Pulmonary artery endothelial cell (primary cell): ENCODE results near the gene SBF2. TPM values are rescaled to one million over a fixed set of nuclear protein-coding genes. Genes with fewer than 3 reads are reported as not detected.
"Not testable (repeated sequence)": the region's sequence is repeated elsewhere in the genome, so short reads cannot be mapped to it uniquely, and the experiment has no call there.

Source experiments
- DNase-seq: peaks from one replicate; pipeline ENCODE4 v3.0.0-alpha.2; 2011; ENCODE audit warnings: low read depth, low spot score
- total RNA-seq: library from RNA; depleted of rRNA; stranded (reverse); fragments of >200 nt; gene quantifications from 2 replicates; pipeline ENCODE4 v1.2.3, GENCODE V29; 2014

Gene SBF2
- total RNA-seq, 1 donor from 2014 or later: 32.7 TPM

- no peak for DNase-seq
Observed at GRCh38 chr11:10201343-10201742, 92.7 kb downstream of the SBF2 start.

- DNase-seq: no peak
Observed at GRCh38 chr11:10197091-10197490, 96.9 kb downstream of the SBF2 start.

DNA sequence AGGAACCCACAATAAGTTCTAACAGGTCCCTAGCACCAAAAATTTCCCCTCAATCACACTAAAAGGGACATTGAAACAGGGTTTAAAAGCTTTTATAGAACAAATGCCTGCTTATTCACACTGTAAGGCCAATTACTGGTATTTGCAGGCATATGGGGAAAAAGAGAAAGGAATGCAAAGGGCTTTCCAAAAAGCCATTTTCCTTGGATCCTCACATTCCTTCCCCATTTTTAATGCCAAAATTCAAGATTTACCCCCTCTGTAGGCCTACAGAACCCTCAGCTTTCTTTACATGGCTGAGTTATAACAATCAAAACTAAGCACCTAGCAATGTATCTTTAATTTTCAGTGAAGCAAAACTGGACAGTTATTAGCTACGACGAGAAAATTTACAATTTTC lies 102.0 kb downstream of the SBF2 start:
- no peak for DNase-seq

DNA sequence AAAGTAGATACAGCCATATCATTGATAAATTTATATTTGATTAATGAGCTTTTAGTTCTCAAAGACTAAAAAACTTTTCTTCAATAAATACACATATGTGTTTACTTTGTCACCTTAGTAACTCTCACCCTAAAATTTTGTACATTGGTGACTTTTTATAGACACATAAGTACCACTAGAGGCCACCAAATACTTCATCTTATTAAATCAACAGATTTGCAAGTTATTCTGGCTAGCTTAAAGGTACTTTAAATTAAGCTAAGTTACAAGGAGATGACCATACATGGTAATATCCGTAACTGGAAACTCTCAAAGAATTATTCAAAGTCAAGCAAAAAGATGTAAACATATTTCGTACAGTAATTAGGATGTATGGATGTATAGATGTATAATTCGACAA lies 112.2 kb downstream of the SBF2 start:
- DNase-seq: peak; percentile 10

DNA sequence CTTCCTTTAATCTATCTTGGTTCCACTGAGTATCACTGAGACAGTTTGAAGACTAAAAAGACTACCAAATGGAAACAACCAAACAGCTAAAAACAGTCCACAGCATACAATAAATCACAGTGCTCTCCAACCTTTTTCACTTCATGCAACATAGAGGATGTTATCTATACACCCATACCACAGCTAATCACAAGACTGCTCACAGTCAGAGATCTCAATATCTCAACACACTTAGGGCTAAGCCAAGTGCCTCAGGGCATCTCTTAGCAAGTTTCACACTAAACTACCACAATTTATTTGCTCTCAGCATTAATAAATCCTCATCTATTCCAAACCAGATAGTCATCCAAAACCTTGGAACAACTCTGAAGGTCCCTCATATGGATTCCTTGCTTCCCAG lies 129.4 kb downstream of the SBF2 start:
- no peak for DNase-seq

GRCh38 chr11:10162222-10162621 lies 131.8 kb downstream of the SBF2 start:
- DNase-seq: no peak

DNA sequence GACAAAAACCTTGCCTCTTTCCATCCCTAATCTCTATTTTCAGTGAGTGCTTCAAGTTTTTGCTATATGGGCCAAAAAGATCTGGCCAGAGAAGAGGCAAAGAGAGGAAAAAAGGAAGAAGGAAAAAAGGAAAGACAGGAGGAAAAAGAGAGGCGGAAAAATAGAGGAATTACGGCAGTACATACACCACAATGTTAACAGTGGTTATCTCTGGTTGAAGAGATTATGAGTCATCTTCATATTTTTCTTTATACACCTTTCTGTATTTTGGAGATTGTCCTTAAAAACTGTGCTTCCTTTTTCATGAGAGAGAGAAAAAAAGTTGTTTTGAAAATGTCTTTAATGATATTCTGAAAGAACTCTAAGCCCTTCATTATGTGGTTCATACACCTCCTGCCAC lies 133.7 kb downstream of the SBF2 start:
- DNase-seq: no peak

DNA sequence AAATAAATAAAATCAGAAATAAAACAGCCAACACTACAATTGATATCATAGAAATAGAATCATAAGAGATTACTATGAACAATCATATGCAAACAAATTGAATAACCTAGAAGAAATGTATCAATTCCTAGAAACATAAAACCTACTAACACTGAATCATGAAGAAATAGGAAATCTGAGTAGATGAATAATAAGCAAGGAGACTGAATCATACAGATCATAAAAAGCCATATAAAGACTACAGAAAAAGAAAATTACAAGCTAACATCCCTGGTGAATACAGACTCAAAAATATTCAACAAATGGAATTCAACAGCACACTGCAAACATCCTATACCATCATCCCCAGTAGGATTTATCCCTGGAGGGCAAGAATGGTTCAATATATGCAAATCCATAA lies 135.6 kb downstream of the SBF2 start:
- no peak for DNase-seq

DNA sequence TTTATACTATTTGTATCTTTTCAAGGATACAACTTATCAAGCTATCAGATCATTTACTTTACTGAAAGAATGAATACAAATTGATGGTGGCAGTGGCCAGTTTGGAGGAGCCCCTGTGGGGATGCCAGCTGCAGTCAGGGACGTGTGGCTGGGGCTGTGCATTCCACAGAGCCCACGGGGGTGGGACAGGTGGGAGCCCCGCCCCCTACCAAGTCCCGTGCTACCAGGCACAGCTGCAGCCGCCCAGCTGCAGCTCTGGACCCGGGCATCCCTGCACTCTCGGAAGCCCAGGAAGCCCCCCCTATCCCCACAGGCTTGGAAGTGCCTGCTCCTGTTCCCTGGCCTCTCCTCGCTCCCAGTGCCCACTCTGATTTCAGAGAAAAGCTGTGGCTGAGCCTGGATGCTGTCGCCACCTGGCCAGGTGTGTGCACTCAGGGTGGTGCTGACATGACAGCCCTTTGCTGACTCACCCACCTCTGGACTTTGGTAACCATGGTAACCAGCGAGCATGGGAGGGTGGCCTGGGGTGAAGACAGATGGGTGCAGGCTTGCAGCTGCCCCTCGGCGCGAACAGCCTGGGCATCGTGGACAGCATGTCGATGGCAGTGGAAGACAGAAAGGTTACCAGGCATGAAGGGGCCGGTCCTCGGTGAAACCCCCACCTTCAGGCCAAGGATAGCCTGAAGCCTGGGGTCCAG lies 138.1 kb downstream of the SBF2 start:
- DNase-seq: no peak

GRCh38 chr11:10150800-10151199 lies 143.2 kb downstream of the SBF2 start:
- DNase-seq: no peak

DNA sequence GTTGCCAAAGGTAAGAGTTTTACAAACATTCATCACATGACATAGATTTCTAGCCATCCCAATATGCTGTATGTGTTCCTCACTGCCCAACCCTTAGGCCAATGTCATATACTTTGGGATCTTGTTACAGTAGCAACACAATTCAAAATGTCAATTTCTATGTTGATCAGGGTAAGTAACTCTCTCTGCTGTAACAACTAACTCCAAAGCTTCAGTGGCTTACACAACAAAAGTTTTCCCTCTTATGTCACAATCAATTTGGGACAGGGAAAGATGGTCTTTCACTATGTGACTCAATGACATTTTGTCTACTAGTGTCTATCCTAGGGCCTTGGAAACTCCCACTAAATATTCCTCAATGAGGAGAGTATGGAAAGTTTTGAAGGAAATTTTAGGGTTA lies 144.5 kb downstream of the SBF2 start:
- DNase-seq: no peak

DNA sequence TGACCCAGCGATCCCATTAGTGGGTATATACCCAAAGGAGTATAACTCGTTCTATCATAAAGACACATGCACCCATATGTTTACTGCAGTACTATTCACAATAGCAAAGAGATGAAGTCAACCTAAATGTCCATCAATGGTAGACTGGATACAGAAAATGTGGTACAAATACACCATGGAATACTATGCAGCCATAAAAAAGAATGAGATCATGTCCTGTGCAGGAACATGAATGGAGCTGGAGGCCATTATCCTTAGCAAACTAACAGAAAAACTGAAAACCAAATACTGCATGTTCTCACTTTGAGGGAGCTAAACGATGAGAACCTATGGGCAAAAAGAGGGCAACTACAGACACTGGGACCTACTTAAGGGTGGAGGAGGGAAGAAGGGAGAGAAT lies 146.8 kb downstream of the SBF2 start:
- DNase-seq: no peak

DNA sequence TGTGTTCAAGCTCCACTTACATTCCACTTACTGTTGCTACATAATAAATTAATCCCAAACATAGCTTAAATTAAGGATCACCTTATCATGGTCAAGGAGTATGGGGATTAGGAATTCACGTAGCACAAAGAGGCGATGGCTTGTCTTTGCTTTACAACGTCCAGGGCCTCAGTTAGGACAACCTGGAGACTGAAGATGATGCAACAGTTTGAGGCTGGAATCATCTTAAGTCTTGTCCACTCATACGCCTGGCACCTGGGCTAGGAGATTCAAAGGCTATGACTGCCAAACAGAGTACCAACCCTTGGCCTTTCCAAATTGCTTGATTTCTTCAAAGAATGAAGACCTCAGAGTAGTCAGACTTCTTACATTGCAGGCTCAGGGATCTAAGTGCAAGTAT lies 149.1 kb downstream of the SBF2 start:
- DNase-seq: no peak

- DNase-seq: peak; percentile 64
Observed at GRCh38 chr11:10139656-10140055, 154.4 kb downstream of the SBF2 start.

DNA sequence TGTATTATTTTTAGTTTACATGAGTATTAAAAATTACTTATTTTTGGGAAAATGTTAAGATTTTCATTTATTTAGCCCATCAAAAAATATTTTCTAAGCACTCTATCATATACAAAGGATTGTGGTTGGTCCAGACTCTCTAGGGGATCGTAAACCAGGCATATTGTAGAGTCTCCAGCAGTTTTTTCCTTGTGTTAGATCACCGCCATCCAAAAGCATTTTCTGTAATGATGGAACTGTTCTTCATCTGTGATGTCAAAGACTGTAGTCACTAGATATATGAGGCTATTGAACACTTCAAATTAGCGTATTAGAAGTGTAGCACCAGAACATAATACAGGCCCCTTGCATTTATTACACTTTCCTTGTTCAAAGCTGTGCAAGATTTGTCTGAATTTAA lies 154.9 kb downstream of the SBF2 start:
- DNase-seq: no peak

- no peak for DNase-seq
Observed at GRCh38 chr11:10134975-10135481, 159.0 kb downstream of the SBF2 start.

- DNase-seq: not testable (repeated sequence)
Observed at GRCh38 chr11:10134226-10134625, 159.8 kb downstream of the SBF2 start.

DNA sequence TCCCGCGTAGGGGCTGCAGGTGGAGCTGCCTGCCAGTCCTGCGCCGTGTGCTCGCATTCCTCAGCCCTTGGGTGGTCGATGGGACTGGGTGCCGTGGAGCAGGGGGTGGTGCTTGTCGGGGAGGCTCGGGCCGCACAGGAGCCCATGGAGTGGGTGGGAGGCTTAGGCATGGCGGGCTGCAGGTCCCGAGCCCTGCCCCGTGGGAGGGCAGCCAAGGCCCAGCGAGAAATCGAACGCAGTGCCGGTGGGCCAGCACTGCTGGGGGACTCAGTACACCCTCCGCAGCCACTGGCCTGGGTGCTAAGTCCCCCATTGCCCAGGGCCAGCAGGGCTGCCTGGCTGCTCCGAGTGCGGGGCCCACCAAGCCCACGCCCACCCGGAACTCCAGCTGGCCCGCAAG lies 160.8 kb downstream of the SBF2 start:
- DNase-seq: not testable (repeated sequence)

GRCh38 chr11:10130875-10131274 lies 163.1 kb downstream of the SBF2 start:
- no peak for DNase-seq

GRCh38 chr11:10129184-10129583 lies 164.8 kb downstream of the SBF2 start:
- not testable (repeated sequence) for DNase-seq

DNA sequence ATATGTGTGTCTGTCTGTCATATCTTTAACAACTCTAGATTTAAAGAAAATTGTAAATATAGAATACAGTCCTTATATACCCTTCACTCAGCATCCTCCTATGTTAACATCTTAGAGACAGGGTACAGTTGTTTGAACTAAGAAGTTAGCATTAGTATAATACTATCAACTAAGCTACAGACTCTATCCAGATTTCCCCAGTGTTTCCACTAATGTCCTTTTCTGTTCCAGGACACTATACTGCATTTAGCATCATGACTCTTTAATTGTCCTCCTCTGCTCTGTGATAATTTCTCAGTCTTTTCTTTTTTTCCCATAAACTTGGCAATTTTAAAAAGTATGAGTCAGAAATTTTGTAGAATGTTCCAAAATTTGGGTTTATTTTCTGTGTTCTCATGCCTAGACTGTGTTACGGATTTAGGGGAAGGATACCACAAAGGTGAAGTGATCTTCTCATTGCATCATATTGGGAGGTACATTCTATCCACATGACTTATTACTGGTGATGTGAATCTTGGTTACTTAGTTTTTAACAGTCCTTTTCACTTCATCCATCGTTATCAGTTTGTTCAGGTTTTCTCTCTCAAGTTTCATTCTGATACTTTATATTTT lies 168.4 kb downstream of the SBF2 start:
- no peak for DNase-seq

- DNase-seq: no peak
Observed at GRCh38 chr11:10122326-10123197, 171.5 kb downstream of the SBF2 start.
